SK-N-DZ (cell line): Measurements from ENCODE around the gene DPP6. TPM values are rescaled to one million over a fixed set of nuclear protein-coding genes. Genes with fewer than 3 reads are reported as not detected.
A peak's percentile ranks its signal among the peaks of the same experiment; 100 is the strongest.
"Not testable (repeated sequence)": the region's sequence is repeated elsewhere in the genome, so short reads cannot be mapped to it uniquely, and the experiment has no call there.

Experiments
- DNase-seq: peaks from one replicate; pipeline ENCODE4 v3.0.0-alpha.2; 2015; ENCODE audit warnings: low spot score
- polyA plus RNA-seq, 2 experiments: library from polyadenylated mRNA; depleted of rRNA; stranded (reverse); fragments of >200 nt; gene quantifications; 2 replicates each; pipeline ENCODE4 v1.2.3, GENCODE V29; 2014

Gene DPP6
- 30.0 and 31.0 TPM in 2 replicates for polyA plus RNA-seq (2014; cell fraction: cytosol; rRNA removed)
- 20.6 and 25.5 TPM in 2 replicates for polyA plus RNA-seq (2014; cell fraction: nucleus; rRNA removed)

GRCh38 chr7:154051643-154052529 is at the start of gene DPP6:
DPP6 (plus strand) TSS chr7:154052398.
- DNase-seq: peak; percentile 34

GRCh38 chr7:154009423-154009911 is 42.7 kb upstream of the DPP6 start:
- not testable (repeated sequence) for DNase-seq

GRCh38 chr7:154010726-154011568 is 41.3 kb upstream of the DPP6 start:
- DNase-seq: not testable (repeated sequence)

GRCh38 chr7:154012800-154013199 is 39.4 kb upstream of the DPP6 start:
- not testable (repeated sequence) for DNase-seq

GRCh38 chr7:154015636-154016035 is 36.6 kb upstream of the DPP6 start:
- DNase-seq: not testable (repeated sequence)

- DNase-seq: not testable (repeated sequence)
Observed at GRCh38 chr7:154018354-154018753, 33.8 kb upstream of the DPP6 start.

GRCh38 chr7:154027805-154028204 is 24.4 kb upstream of the DPP6 start:
- not testable (repeated sequence) for DNase-seq

GRCh38 chr7:154030476-154031080 is 21.6 kb upstream of the DPP6 start:
- DNase-seq: not testable (repeated sequence)

- DNase-seq: not testable (repeated sequence)
Observed at GRCh38 chr7:154039466-154040165, 12.6 kb upstream of the DPP6 start.

GRCh38 chr7:154050394-154050793 is 1.8 kb upstream of the DPP6 start:
- not testable (repeated sequence) for DNase-seq

- peak; percentile 41 for DNase-seq
Observed at GRCh38 chr7:154051006-154051642, 1.1 kb upstream of the DPP6 start.

- peak; percentile 44 for DNase-seq
Observed at GRCh38 chr7:154052530-154053252, 493 bp downstream of the DPP6 start.

- peak; percentile 23 for DNase-seq
Observed at GRCh38 chr7:154053466-154054312, 1.5 kb downstream of the DPP6 start.

GRCh38 chr7:154054664-154055063 is 2.5 kb downstream of the DPP6 start:
- DNase-seq: not testable (repeated sequence)

- DNase-seq: not testable (repeated sequence)
Observed at GRCh38 chr7:154055491-154056106, 3.4 kb downstream of the DPP6 start.

GRCh38 chr7:154058783-154059182 is 6.6 kb downstream of the DPP6 start:
- not testable (repeated sequence) for DNase-seq

- DNase-seq: not testable (repeated sequence)
Observed at GRCh38 chr7:154060551-154060950, 8.4 kb downstream of the DPP6 start.

- DNase-seq: peak; percentile 72
Observed at GRCh38 chr7:154071833-154072232, 19.6 kb downstream of the DPP6 start.
